BJ (cell line): ENCODE measurements around the gene STMN1. TPM values are rescaled to one million over a fixed set of nuclear protein-coding genes. Genes with fewer than 3 reads are reported as not detected.

Source experiments
- CTCF ChIA-PET: fragments of 350-600 bp; formaldehyde crosslinking; extraction: SDS; loops from one replicate; lab custom pipeline; 2021; ENCODE audit warnings: antibody characterized with exemption, inconsistent platforms; lab: Yijun Ruan, JAX
- POLR2A ChIA-PET: fragments of 300-600 bp; sonication (Branson Sonifier 250); formaldehyde crosslinking; extraction: SDS; loops from one replicate; lab custom pipeline; 2021; ENCODE audit warnings: antibody characterized with exemption; lab: Charles Lee
- DNase-seq: peaks from one replicate; pipeline ENCODE4 v3.0.0-alpha.2; 2011; ENCODE audit warnings: low read depth
- H3K27me3 ChIP-seq: 2 replicates; pipeline ENCODE4 v1.6.0; 2011; ENCODE audit warnings: low read length; ENCODE audit not compliant: control insufficient read depth, insufficient read depth
- H3K36me3 ChIP-seq: 2 replicates; pipeline ENCODE4 v1.5.1; 2011; ENCODE audit warnings: low read length; ENCODE audit not compliant: control insufficient read depth, insufficient read depth
- H3K4me3 ChIP-seq: 2 replicates; pipeline ENCODE4 v1.5.1; 2011; ENCODE audit warnings: low read depth, mild to moderate bottlenecking, control low read depth, low read length
- CTCF ChIP-seq: IDR thresholded peaks from 2 replicates; pipeline ENCODE4 v1.5.1; 2011; ENCODE audit warnings: low read depth, mild to moderate bottlenecking, control low read depth, inconsistent platforms, low read length, moderate library complexity; ENCODE audit not compliant: insufficient read depth
- polyA plus RNA-seq: library from polyadenylated mRNA; depleted of rRNA; stranded (reverse); fragments of >200 nt; gene quantifications from 2 replicates; pipeline ENCODE4 v1.2.3, GENCODE V29; 2011

Gene STMN1
- polyA plus RNA-seq, 1 experiment: 57.1 TPM

DNA sequence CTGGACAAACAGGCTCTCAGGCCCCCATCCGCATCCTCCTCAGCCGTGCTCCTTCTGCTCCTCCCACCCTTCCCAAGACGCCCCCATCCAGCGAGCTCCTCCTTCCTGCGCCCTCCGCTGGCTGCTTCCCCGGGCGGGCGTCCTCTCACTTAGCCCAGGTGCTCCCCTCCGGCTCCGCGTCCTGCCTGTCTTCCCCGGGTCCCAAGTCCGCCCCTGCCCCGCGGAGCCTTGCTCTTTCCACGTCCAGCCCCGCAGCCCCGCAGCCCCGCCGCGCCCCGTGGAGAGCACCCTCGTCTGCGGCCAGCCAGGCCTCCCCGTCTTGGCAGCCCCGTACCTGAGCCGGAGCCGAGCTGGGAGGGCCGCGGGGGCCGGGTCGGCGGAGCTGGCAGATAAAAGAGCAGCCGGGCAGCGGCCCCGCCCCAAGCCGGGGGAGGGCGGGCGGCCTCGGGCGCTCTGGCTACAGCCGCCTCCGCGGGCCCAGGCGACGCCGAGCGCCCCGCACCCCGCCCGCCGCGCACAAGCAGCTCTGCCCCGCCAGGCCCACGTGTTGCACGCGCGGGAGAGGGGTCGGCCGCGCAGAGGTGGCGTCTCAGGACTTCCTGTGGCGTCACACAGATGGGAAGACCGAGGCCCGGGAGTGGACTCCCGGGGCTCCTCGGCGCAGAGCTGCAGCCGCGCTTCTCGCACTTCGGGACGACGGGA is 30.9 kb downstream of the STMN1 start, which contains the start of gene PAQR7:
PAQR7 (minus strand) TSS at position 555 of the 702 bp plus-strand sequence. CDS start 11,869 bp downstream, outside the sequence.
- ChIA-PET CTCF (interaction anchor here (0.8 to 2.6 kb wide), 9 partner anchors 9 to 124 kb away, joined by 3 to 12 read pairs (median 3); no protein-coding TSS in a partner anchor), POLR2A (interaction anchor here (0.5 kb wide), 1 partner anchor 526 kb away, joined by 5 read pairs; no protein-coding TSS in a partner anchor)
- H3K36me3 ChIP-seq: peaks cover 3% of the 10 kb centered on the region; the same call in 1 of the 2 replicates
- DNase-seq: no peak
- no peak for TF ChIP-seq CTCF
- H3K27me3 ChIP-seq: no peaks in the 10 kb centered on the region
- peak within 1 kb of the TSS; percentile 70 for H3K4me3 ChIP-seq

DNA sequence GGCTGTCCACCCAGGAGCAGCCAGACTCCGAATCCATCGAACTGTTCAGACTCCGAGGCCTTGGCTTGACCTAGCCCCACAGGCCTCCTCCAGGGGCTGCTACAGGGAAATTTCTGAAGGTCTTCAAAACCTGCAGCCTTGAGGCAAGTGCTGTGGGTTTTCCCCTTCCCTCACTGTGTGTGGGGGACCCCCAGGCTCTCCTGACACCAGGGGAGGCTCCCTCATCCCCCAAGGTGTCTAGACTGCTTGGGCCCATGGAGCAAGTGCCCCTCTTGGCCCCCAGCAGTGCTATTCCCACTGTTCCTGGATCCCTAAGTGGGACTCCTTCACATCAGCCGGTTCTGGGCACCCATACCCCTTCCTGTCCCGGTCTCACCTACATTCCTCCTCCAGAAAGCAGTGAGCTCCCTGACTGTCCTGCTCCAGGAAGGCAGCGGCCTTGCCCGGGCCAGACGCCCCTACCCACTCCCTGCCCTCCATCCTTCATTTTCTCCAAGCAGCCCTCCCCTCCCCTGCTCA is 31.5 kb downstream of the STMN1 start:
- no peak for DNase-seq
- CTCF ChIA-PET: interaction anchor here (0.8 to 2.6 kb wide), 5 partner anchors 15 to 125 kb away, joined by 3 to 12 read pairs (median 4); no protein-coding TSS in a partner anchor
- no peaks in the 10 kb centered on the region for H3K27me3 ChIP-seq
- POLR2A ChIA-PET: no interaction called here
- H3K4me3 ChIP-seq: peak overlapping the region; percentile 70
- no peak for TF ChIP-seq CTCF
- peaks cover 5% of the 10 kb centered on the region; the same call in 1 of the 2 replicates for H3K36me3 ChIP-seq

GRCh38 chr1:25874209-25874608 is 32.0 kb downstream of the STMN1 start:
- no peak for TF ChIP-seq CTCF
- H3K4me3 ChIP-seq: peak overlapping the region; percentile 70
- no peaks in the 10 kb centered on the region for H3K27me3 ChIP-seq
- POLR2A ChIA-PET: no interaction called here
- CTCF ChIA-PET: interaction anchor here (0.8 to 2.6 kb wide), 4 partner anchors 16 to 125 kb away, joined by 3 to 12 read pairs (median 6); no protein-coding TSS in a partner anchor
- H3K36me3 ChIP-seq: peaks cover 6% of the 10 kb centered on the region; the same call in 1 of the 2 replicates
- no peak for DNase-seq

- POLR2A ChIA-PET: no interaction called here
- no peak overlapping the region for H3K4me3 ChIP-seq
- CTCF ChIA-PET: no interaction called here
- DNase-seq: no peak
- H3K36me3 ChIP-seq: peaks cover 6% of the 10 kb centered on the region; the same call in 1 of the 2 replicates
- no peak for TF ChIP-seq CTCF
- no peaks in the 10 kb centered on the region for H3K27me3 ChIP-seq
These were observed 33.1 kb downstream of the STMN1 start for GRCh38 chr1:25873120-25873519.

DNA sequence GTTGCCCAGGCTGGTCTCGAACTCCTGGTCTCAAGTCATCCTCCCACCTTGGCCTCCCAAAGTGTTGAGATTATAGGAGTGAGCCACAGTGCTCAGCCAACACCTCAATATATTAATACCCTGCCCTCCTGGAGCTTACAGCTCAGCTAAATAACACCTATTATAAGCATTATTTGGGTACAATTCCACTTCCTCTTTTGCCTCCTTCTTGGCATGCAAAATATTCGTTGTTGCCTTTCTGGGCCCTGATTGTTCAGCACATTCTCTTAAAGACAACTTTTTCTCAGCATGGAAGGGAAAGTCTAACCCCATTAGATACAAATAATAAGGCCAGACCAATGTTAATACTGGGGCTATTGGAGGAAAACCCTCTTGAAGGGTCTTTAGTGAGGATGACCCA is 33.5 kb downstream of the STMN1 start:
- TF ChIP-seq CTCF: no peak
- ChIA-PET POLR2A (no interaction called here), CTCF (no interaction called here)
- H3K36me3 ChIP-seq: peaks cover 8% of the 10 kb centered on the region; the same call in 1 of the 2 replicates
- no peaks in the 10 kb centered on the region for H3K27me3 ChIP-seq
- H3K4me3 ChIP-seq: no peak overlapping the region
- DNase-seq: no peak
